Urothelium cell line (cell line): Measurements from ENCODE around the gene ATP5MC2.
"Not testable (repeated sequence)": the region's sequence is repeated elsewhere in the genome, so short reads cannot be mapped to it uniquely, and the experiment has no call there.

Experiments
- DNase-seq: peaks from one replicate; pipeline ENCODE4 v3.0.0; 2011; ENCODE audit warnings: low spot score, mixed read lengths
- FAIRE-seq: peaks from 2 replicates; lab custom pipeline; 2011; peaks lifted over from hg19 to GRCh38; lab: Jason Lieb, UNC

Gene ATP5MC2

GRCh38 chr12:53695152-53696145 is 19.6 kb upstream of the ATP5MC2 start:
- FAIRE-seq (no peak), DNase-seq (peak; percentile 73)

DNA sequence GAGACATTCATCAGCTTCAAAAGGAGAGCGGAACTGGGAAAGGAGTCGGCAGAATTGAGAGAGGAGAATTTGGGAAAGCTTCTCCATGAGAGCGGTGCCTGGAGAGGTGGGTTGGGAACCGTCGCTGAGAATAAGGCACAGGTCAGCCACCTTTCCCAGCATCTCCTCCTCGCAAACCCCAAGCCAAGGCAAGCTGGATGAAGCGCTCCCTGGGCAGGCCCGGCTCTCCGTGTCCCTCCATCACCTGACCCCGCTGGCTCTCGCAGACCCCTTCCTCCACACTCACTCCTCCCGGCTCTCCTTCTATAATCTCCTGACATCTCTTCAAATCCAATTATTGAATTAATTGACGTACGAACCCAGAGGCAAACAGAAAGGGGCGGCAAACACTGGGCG is 18.9 kb upstream of the ATP5MC2 start:
- FAIRE-seq (no peak), DNase-seq (no peak)

DNA sequence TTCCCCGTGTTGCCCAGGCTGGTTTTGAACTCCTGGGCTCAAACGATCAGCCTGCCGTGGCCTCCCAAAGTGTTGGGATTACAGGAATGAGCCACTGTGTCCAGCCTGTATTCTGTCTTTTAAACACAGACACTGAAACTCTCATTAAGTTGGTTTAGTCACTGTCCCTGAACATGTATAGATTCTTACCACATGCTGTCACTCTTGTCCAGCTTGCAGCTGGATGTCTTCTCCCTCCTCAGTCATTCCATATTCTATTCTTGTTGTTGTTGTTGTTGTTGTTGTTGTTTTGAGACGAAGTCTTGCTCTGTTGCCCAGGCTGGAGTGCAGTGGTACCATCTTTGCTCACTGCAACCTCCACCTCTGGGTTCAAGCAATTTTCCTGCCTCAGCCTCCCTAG is 12.3 kb upstream of the ATP5MC2 start:
- no peak for DNase-seq
- FAIRE-seq, result no peak

GRCh38 chr12:53686436-53686835 is 10.6 kb upstream of the ATP5MC2 start:
- DNase-seq, result no peak
- FAIRE-seq, result no peak

DNA sequence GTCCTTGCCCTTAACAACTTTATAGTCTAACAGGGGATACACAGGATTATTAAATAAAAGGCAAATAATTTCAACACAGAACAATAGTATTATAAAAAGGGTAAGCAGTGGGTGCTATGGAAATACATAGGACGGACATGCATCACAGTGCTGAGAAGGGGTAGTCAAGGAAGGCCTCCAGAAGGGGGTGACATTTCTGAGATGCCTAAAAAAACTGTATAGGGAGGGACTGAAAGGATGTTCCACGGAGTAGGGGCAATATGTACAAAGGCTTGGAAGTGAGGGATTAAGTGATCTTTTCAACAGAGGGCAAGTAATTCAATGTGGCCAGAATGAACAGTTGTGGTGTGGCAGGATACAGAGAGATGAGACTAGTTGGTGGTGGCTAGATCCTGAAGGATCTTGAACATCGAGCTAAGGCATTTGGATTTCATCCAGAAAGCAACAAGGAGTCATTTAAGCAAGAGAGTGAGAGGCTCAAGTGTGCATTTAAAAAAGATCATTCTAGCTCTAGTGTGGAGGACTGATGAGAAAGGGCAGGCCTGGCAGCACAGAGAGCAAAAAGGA is 8.9 kb upstream of the ATP5MC2 start:
- FAIRE-seq, result no peak

DNA sequence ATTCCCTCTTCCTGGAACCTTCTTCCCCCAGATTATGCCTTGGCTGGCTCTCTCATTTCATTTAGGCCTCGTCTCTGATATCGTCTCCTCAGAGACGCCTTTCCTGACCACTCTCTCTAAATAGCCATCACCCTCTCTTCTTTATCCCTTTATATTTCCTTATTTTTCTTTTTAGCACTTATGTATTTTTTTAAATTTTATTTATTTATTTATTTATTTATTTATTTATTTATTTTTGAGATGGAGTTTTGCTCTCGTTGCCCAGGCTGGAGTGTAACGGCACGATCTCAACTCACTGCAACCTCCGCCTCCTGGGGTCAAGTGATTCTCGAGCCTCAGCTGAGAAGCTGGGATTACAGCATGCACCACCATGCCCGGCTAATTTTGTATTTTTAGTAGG is 8.1 kb upstream of the ATP5MC2 start:
- DNase-seq (no peak), FAIRE-seq (no peak)

More for the DNA sequence above, 8.9 kb upstream of the ATP5MC2 start:
- DNase-seq, result no peak

GRCh38 chr12:53683494-53683893 is 7.6 kb upstream of the ATP5MC2 start:
- FAIRE-seq, result no peak
- DNase-seq, result no peak

- DNase-seq, result not testable (repeated sequence)
Observed at GRCh38 chr12:53680061-53680460, 4.2 kb upstream of the ATP5MC2 start.

DNA sequence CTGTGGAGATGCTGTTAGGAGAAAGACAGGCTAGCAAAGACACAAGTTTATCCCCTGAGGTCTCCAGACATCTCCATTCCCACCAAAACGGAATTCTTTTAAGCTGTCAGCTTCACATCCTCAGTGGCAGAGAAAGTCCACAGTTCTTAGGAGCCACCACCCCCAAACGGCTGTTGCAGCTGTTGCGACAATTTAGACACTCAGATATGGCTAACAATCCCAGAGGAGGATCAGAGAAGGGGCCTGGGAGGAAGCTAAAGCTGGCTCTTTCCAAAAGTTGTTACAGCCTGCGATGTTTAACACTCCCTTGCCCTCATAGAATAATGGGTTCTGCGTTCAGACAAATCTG is 1.9 kb upstream of the ATP5MC2 start:
- DNase-seq (no peak), FAIRE-seq (no peak)

More at GRCh38 chr12:53680061-53680460, 4.2 kb upstream of the ATP5MC2 start:
- FAIRE-seq, result not testable (repeated sequence)

- FAIRE-seq, result no peak
- no peak for DNase-seq
Observed at GRCh38 chr12:53677016-53677799, 1.3 kb upstream of the ATP5MC2 start.

DNA sequence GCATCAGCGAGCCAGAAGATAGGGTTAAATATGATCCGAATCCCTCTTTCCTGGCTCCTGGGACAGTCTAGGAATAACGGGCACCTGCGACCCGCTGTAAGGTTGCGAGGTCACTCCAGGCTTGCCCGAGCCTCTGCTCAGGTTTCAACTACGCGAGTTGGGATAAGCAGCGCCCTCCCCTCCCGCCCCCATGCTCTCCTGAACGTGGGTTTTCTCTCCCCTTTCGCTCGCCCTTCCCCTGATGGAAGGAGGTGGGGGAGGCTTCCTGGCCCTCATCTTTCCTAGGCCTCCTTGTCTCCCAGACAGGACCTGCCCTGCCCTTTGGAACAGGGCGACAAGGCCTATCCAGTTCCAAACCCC is 753 bp upstream of the ATP5MC2 start:
- DNase-seq, result no peak

DNA sequence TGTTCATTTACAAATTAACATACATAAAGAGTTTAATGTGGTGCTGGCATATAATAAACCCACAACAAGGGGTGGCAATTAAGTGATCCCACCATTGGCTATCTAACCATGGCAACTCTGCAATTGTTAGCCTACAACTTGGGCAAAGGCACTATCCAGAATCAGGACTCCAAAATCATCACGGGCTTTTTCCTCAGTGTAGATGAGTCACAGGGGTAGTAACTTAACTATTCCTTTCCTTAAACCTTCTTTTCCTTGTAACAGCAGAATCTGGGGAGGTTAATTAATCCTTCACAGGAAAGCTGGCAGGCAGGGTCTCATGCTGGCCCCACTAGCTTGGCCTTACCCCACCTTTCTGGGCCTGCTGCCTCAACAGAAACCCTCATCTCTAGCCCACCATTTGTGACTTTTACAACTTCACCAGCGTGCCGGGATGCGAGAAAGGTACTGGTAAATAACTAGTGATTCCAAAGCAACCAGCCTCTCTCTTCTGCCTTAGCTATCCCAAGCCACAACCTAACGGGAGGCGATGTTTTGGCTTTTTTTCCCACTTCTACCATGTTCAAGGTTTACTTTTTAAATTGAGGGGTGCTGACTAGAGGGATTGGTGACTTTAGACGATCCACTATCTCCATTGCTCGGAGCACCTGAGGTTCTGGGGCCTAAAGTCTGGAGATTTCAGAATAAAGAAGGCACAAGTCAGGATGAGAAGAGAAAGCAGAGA is 744 bp downstream of the ATP5MC2 start:
- FAIRE-seq (no peak), DNase-seq (no peak)

More for the DNA sequence above, 753 bp upstream of the ATP5MC2 start:
- no peak for FAIRE-seq

DNA sequence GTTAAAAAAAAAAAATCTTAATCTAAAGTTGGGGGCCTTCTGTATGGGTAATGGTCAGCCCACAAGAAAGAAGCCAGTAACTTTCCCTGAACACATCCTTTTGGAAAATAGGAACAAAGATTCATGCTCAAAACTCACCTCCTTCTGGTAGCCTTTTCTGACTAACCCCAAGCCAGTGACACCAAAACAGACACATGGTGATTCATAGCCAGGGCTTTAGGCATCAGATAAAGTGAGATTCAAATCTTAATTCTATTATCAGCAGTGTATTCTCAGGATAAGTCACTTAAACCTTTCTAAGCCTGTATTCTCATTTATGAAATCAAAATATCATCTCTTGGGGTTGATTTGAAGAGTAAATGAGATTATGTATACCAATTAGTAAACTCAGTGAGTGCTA is 4.9 kb downstream of the ATP5MC2 start:
- no peak for DNase-seq
- FAIRE-seq, result no peak

GRCh38 chr12:53670308-53670707 is 5.6 kb downstream of the ATP5MC2 start:
- FAIRE-seq (no peak), DNase-seq (no peak)

- FAIRE-seq, result no peak
Observed at GRCh38 chr12:53667080-53667479, 8.8 kb downstream of the ATP5MC2 start.

DNA sequence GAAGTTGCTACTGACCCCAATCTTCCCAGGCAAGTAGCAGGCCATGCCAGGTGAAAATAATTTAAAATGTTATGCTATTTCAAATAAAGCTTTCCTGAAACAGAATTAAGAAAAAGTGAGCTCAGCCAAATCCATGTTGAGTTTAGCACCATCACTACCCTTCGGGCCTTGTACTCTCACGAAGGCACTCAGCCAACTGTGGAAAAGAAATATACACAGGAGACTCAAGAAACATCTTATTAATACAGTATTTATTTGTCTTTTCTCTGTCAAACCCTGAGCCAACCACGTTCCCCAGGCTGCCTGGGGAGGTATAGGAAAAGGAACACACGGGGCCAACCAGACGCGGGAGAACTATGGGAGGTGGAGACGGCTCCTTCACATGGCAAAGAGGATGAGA is 10.9 kb downstream of the ATP5MC2 start:
- no peak for FAIRE-seq

More at GRCh38 chr12:53667080-53667479, 8.8 kb downstream of the ATP5MC2 start:
- DNase-seq, result no peak

GRCh38 chr12:53664191-53664590 is 11.7 kb downstream of the ATP5MC2 start:
- DNase-seq, result no peak
- FAIRE-seq, result no peak

More for the DNA sequence above, 10.9 kb downstream of the ATP5MC2 start:
- DNase-seq, result no peak

GRCh38 chr12:53660041-53660440 is 15.8 kb downstream of the ATP5MC2 start:
- no peak for FAIRE-seq
- no peak for DNase-seq

DNA sequence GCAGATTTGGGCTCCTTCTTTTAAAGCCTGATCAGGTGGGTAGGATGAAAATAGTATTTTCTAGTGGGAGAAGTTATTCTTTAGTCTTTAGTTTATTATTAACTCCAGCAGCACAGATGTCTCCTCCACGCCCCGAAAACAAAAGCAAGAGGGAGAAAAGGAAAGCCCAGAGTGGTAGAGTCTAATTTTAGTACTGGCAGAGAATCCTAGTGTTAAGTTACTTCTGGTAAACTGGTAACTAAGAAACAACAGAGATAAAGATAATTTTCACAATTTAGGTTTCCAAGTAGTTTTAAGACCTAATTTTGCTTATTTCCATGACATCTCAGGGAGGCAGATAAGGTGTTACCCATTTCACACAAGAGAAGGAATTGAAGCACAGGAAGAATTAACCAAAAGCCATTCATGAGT is 16.3 kb downstream of the ATP5MC2 start:
- DNase-seq, result no peak
- FAIRE-seq, result no peak

DNA sequence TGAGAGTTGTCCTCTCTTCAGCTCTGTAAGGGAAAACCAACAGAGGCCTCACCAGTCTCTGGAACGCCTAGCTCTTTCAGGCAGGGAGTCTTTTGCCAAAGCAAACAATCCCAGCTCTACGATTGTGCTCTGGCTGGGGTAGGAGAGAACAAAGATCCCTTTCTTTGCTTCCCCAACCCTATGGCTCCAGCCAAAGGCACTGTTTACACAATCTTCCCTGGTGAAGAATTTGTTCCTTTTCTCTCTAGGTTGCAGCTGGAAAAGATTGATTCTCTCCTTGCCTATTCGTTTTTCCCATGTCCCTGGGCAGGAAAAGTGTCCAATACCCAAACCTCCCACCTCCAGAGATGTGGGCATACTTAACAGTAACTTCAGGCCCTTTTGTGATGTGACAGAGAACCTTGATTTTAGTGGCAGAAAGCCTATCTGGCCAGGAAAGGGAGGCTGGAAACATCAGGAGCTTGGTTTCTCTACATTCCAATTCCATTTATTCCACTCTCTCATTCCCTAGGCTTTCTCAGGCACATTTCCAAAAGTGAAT is 16.8 kb downstream of the ATP5MC2 start:
- DNase-seq (peak; percentile 74), FAIRE-seq (no peak)
